Transverse colon (tissue), 4 donors: ENCODE data around the gene IBTK. TPM values are rescaled to one million over a fixed set of nuclear protein-coding genes. Genes with fewer than 3 reads are reported as not detected.

Experiments used
- DNase-seq: peaks from one replicate; pipeline ENCODE4 v3.0.0-alpha.2; 2019
- H3K27ac ChIP-seq, 4 donors: fragments of 200-600 bp; sonication (generic); 2 replicates each; pipeline ENCODE4 v1.5.1; 2016 to 2018; ENCODE audit warnings: inconsistent platforms in 4 of 4
- H3K27me3 ChIP-seq: fragments of 200-600 bp; sonication (generic); 2 replicates; pipeline ENCODE4 v1.5.1; 2017; ENCODE audit warnings: inconsistent platforms
- H3K36me3 ChIP-seq, 4 donors: fragments of 200-600 bp; sonication (generic); 2 replicates each; pipeline ENCODE4 v1.5.1; 2017 to 2019; ENCODE audit warnings: inconsistent platforms in 4 of 4
- H3K4me1 ChIP-seq, 4 donors: fragments of 200-600 bp; sonication (generic); 2 replicates each; pipeline ENCODE4 v1.5.1; 2017 to 2020; ENCODE audit warnings: inconsistent platforms in 4 of 4
- H3K4me3 ChIP-seq, 4 donors: fragments of 200-600 bp; sonication (generic); 1 replicate in 1 of 4; 2 replicates in 3 of 4; pipeline versions ENCODE4 v1.5.1 to v1.6.1; 2017 to 2019; ENCODE audit warnings: inconsistent platforms in 4 of 4
- H3K9me3 ChIP-seq, 2 donors: fragments of 200-600 bp; sonication (generic); 2 replicates each; pipeline ENCODE4 v1.5.1; 2017 to 2019; ENCODE audit warnings: inconsistent platforms in 2 of 2
- EP300 ChIP-seq: sonication (generic); formaldehyde crosslinking; IDR thresholded peaks from one replicate; pipeline ENCODE4 v1.6.1; 2017; ENCODE audit warnings: antibody characterized with exemption, low read depth
- POLR2A ChIP-seq: fragments of 450-650 bp; IDR thresholded peaks from one replicate; pipeline ENCODE4 v1.6.1; 2016; ENCODE audit warnings: antibody characterized with exemption, mild to moderate bottlenecking, moderate library complexity
- POLR2AphosphoS5 ChIP-seq, 3 donors: sonication (generic); formaldehyde crosslinking; IDR thresholded peaks; one replicate each; pipeline ENCODE4 v1.6.1; 2016; ENCODE audit warnings: antibody characterized with exemption in 3 of 3
- WGBS, 2 donors: methylation state at CpG; one replicate each; pipeline ENCODE4 v1.1.5; 2018; ENCODE audit warnings: low coverage in 1 of 2; 5-methylcytosine and 5-hydroxymethylcytosine counted together
- in situ Hi-C, 4 donors: fragments of 200-750 bp; cut with MboI; loops; one replicate each; pipeline versions ENCODE4 v1.15.0 to v1.15.1; 2017; ENCODE audit warnings: low sequenced_read_pairs in 3 of 4, low pct_ligation_motif_present in 1 of 4, low pct_unique_long_range_greater_than_20kb in 1 of 4
- intact Hi-C: fragments of 100-400 bp; cut with DNase I; formaldehyde crosslinking; loops from one replicate; pipeline ENCODE4 v1.15.1; 2023; ENCODE audit warnings: low total_unique reads
- total RNA-seq, 4 donors: library from RNA; depleted of rRNA; stranded (reverse); fragments of >200 nt; gene quantifications; one replicate each; pipeline ENCODE4 v1.1.0, GENCODE V29; 2016
- TF ChIP-seq, protein P1 (sequence below), 5 experiments: fragments of 200-600 bp in 3 of 5; fragments of 450-650 bp in 2 of 5; sonication (generic) in 3 of 5; IDR thresholded peaks; 1 replicate in 2 of 5; 2 replicates in 3 of 5; pipeline ENCODE4 v1.5.1; 2016 to 2017; ENCODE audit warnings: antibody characterized with exemption in 5 of 5, inconsistent platforms in 3 of 5, mild to moderate bottlenecking in 2 of 5, moderate library complexity in 1 of 5

Gene IBTK
- total RNA-seq, 4 donors from 2014 or later = 23.6 to 40.5 (median 34.4) TPM

DNA sequence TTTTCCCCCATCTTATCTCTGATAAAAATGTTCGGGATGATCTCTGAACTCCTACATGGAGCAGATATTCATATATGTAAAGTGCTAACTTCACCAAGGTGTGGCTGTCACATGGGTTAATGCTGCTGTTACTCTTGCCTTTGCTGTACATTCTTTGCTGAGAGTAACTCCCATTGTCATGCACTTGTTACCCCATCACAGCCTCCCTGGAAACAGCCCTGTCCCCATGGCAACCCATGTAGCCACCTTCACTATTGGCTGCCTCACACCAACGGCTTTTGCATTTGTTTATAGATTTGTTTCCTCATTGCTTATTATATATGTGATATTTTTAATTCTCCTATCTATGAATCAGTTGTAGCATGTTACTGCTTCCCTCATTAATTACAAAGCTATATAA, 17.3 kb upstream of the IBTK start:
- WGBS, 2 donors = 63 to 72% methylated on average over 2 of the region's 2 CpGs
- Histone ChIP-seq H3K9me3 (no peaks in the 10 kb centered on the region), H3K4me1 (no peaks in the 10 kb centered on the region), H3K36me3 (no peaks in the 10 kb centered on the region), H3K27me3 (no peaks in the 10 kb centered on the region), H3K4me3 (no peak overlapping the region), H3K27ac (no peak overlapping the region)
- intact Hi-C loops (no loop called here), in situ Hi-C loops (loop anchor here in 1 of 4 donors (5.0 kb wide), 1 partner anchor 792 kb away; no protein-coding TSS in a partner anchor)
- TF ChIP-seq, protein P1, sequence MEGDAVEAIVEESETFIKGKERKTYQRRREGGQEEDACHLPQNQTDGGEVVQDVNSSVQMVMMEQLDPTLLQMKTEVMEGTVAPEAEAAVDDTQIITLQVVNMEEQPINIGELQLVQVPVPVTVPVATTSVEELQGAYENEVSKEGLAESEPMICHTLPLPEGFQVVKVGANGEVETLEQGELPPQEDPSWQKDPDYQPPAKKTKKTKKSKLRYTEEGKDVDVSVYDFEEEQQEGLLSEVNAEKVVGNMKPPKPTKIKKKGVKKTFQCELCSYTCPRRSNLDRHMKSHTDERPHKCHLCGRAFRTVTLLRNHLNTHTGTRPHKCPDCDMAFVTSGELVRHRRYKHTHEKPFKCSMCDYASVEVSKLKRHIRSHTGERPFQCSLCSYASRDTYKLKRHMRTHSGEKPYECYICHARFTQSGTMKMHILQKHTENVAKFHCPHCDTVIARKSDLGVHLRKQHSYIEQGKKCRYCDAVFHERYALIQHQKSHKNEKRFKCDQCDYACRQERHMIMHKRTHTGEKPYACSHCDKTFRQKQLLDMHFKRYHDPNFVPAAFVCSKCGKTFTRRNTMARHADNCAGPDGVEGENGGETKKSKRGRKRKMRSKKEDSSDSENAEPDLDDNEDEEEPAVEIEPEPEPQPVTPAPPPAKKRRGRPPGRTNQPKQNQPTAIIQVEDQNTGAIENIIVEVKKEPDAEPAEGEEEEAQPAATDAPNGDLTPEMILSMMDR (IDR thresholded peaks at IDR 0.05) = no peak
- TF ChIP-seq POLR2AphosphoS5 (IDR thresholded peaks at IDR 0.05) (no peak), POLR2A (no peak), EP300 (no peak)
- no peak for DNase-seq

DNA sequence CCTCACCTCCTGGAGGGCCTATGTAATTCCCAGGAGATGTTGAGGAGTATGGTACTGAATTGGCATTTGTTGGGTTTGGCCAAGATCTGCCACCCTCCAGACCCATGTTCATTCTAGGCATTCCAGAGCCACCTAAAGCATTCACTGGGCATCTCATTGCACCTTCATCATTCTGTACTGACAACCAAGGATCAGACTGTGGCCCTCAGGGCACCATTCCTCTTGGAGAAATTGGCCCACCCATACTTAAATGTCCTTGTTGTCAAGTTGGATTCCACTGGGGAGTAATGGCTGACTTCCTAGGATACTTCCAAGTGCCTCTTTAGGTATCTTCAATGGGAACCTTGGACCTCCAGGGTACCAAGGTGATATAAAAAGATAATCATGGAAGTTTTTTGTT, 16.8 kb upstream of the IBTK start:
- no peak for TF ChIP-seq EP300
- DNase-seq = no peak
- intact Hi-C loops = no loop called here
- H3K36me3 ChIP-seq = no peaks in the 10 kb centered on the region
- H3K27ac ChIP-seq = no peak overlapping the region
- no peaks in the 10 kb centered on the region for H3K9me3 ChIP-seq
- in situ Hi-C loops = loop anchor here in 1 of 4 donors (5.0 kb wide), 1 partner anchor 793 kb away; no protein-coding TSS in a partner anchor
- no peaks in the 10 kb centered on the region for H3K4me1 ChIP-seq
- no peaks in the 10 kb centered on the region for H3K27me3 ChIP-seq
- H3K4me3 ChIP-seq = no peak overlapping the region

DNA sequence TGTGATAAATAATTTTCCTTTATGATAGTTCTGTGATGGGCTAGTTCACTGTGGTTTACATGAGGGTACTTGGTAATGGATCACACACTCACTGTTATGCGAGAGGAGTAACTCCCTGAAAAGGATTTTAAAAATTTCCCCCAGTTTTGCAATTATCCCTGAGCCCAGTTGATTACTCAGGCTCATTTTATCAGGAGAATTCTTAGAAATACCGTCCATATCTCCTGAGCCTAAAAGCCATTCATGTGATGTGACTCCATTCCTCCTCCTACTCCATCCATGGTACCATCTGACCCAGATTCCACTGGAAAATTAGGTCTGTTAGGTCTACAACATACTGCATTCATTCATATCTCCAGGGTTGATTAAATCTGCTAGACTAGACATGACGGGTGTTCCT, 16.4 kb upstream of the IBTK start:
- Histone ChIP-seq H3K27me3 (no peaks in the 10 kb centered on the region), H3K36me3 (no peaks in the 10 kb centered on the region), H3K9me3 (no peaks in the 10 kb centered on the region), H3K4me1 (no peaks in the 10 kb centered on the region), H3K27ac (no peak overlapping the region), H3K4me3 (no peak overlapping the region)
- no peak for DNase-seq
- WGBS, 2 donors = 90 to 93% methylated on average over 2 to 3 of the region's 3 CpGs
- in situ Hi-C loops = loop anchor here in 1 of 4 donors (5.0 kb wide), 1 partner anchor 793 kb away; no protein-coding TSS in a partner anchor
- intact Hi-C loops = no loop called here
- no peak for TF ChIP-seq EP300
- TF ChIP-seq POLR2A = no peak
- TF ChIP-seq, protein P1 (IDR thresholded peaks at IDR 0.05) = no peak

DNA sequence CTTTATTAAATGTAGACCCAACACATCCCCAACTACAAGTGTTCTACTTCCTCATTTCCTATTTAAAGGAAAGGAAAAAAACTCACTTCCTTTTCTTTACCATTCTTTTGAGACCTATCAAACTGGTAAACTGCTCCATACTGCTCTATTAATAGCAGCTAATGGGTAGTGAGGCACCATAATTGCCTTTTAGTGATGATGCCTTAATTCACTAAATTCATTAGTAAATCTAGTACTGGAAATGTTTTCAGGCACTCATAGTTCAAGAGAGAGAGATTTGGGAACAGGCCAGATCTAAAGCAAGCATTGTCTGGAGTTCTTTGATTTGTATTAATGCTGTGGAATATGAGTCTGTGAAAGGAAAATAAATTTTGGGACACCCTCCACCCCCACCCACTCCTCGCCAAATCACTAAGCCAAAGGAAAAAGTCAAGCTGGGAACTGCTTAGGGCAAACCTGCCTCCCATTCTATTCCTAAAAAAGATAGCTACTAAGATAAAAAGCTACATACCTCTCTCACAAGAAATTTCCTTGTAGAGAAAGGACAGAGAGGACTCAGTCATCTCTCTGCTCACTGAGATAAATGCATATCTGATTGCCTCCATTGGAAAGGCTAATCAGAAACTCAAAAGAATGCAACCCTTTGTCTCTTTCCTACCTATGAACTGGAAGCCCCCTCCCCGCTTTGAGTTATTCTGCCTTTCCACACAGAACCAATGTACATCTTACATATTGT, 13.6 kb upstream of the IBTK start:
- no peak overlapping the region for H3K27ac ChIP-seq
- no peaks in the 10 kb centered on the region for H3K36me3 ChIP-seq
- in situ Hi-C loops = loop anchor here in 1 of 4 donors (5.0 kb wide), 1 partner anchor 796 kb away; no protein-coding TSS in a partner anchor
- no peaks in the 10 kb centered on the region for H3K9me3 ChIP-seq
- 89% methylated on average over 2 of the region's 2 CpGs; no CpG with 5 or more reads in 1 of the 2 donors for WGBS, 2 donors
- no peaks in the 10 kb centered on the region for H3K27me3 ChIP-seq
- no peak for TF ChIP-seq POLR2A
- no peak for TF ChIP-seq EP300
- TF ChIP-seq, protein P1 (IDR thresholded peaks at IDR 0.05) = no peak
- no peak for TF ChIP-seq POLR2AphosphoS5 (IDR thresholded peaks at IDR 0.05)
- H3K4me3 ChIP-seq = no peak overlapping the region
- DNase-seq = no peak
- H3K4me1 ChIP-seq = no peaks in the 10 kb centered on the region
- intact Hi-C loops = no loop called here
